GM12878 (cell line): ENCODE measurements around the gene ZSCAN20. TPM values are rescaled to one million over a fixed set of nuclear protein-coding genes. Genes with fewer than 3 reads are reported as not detected.

Experiments used
- ATAC-seq: fragments of 200-7000 bp; cut with Tn5 transposase; 3 replicates; pipeline ENCODE4 v1.9.1; 2020; ENCODE audit warnings: mild to moderate bottlenecking, moderate library complexity
- BruUV-seq: library from RNA; stranded (reverse); fragments of 400-500 nt; replicated peaks from 2 replicates; lab custom pipeline; 2021; lab: Mats Ljungman, UMichigan
- CTCF ChIA-PET: fragments of 300-600 bp; sonication (Branson Sonifier 250); formaldehyde crosslinking; extraction: SDS; loops from one replicate; lab custom pipeline; 2021; ENCODE audit warnings: inconsistent platforms; lab: Yijun Ruan, JAX
- POLR2A ChIA-PET: fragments of 350-600 bp; formaldehyde crosslinking; extraction: SDS; loops from one replicate; lab custom pipeline; 2021; ENCODE audit warnings: inconsistent platforms; lab: Charles Lee
- RAD21 ChIA-PET: fragments of 300-600 bp; sonication (Branson Sonifier 250); formaldehyde crosslinking; loops from one replicate; lab custom pipeline; 2023; ENCODE audit warnings: antibody characterized with exemption; ENCODE audit not compliant: unreplicated experiment; lab: Charles Lee
- SMC1A ChIA-PET: fragments of 300-600 bp; sonication (Branson Sonifier 250); formaldehyde crosslinking; loops from one replicate; lab custom pipeline; 2023; ENCODE audit not compliant: unreplicated experiment, uncharacterized antibody; lab: Charles Lee
- DNase-seq: peaks from one replicate; pipeline ENCODE4 v3.0.0-alpha.2; 2011; ENCODE audit warnings: low read depth, low spot score
- FAIRE-seq: peaks from 3 replicates; lab custom pipeline; 2011; peaks lifted over from hg19 to GRCh38; lab: Jason Lieb, UNC
- H2AFZ ChIP-seq: 2 replicates; pipeline ENCODE4 v1.6.0; 2011; ENCODE audit warnings: low read depth, low read length, control low read depth; ENCODE audit not compliant: control insufficient read depth
- H3K27ac ChIP-seq: 2 replicates; pipeline ENCODE4 v1.5.1; 2011; ENCODE audit warnings: control low read depth; ENCODE audit not compliant: control insufficient read depth, insufficient read depth
- H3K27me3 ChIP-seq, 2 experiments: replicated peaks in 1 of 2; 2 replicates each; pipeline versions ENCODE4 v1.6.0 to v1.6.1; 2011; ENCODE audit warnings: low read length in 1 of 2; ENCODE audit not compliant: control insufficient read depth in 2 of 2, insufficient read depth in 2 of 2
- H3K36me3 ChIP-seq, 2 experiments: 2 replicates each; pipeline ENCODE4 v1.5.1; 2011; ENCODE audit warnings: low read length in 1 of 2; ENCODE audit not compliant: control insufficient read depth in 2 of 2, insufficient read depth in 2 of 2
- H3K4me1 ChIP-seq: 2 replicates; pipeline ENCODE4 v1.6.1; 2011; ENCODE audit warnings: mild to moderate bottlenecking, low read length, moderate library complexity, mixed read lengths; ENCODE audit not compliant: control insufficient read depth, insufficient read depth
- H3K4me2 ChIP-seq: 2 replicates; pipeline ENCODE4 v1.6.0; 2011; ENCODE audit warnings: control low read depth; ENCODE audit not compliant: control insufficient read depth, insufficient read depth
- H3K4me3 ChIP-seq: fragments of 200-600 bp; sonication (generic); 2 replicates; pipeline ENCODE4 v1.5.1; 2016
- H3K79me2 ChIP-seq: 2 replicates; pipeline ENCODE4 v1.6.0; 2011; ENCODE audit warnings: low read length; ENCODE audit not compliant: control insufficient read depth, insufficient read depth
- H3K9ac ChIP-seq: 2 replicates; pipeline ENCODE4 v1.8.0; 2011; ENCODE audit warnings: low read length, control low read depth, mixed read lengths; ENCODE audit not compliant: control insufficient read depth, insufficient read depth
- H3K9me3 ChIP-seq: replicated peaks from 3 replicates; pipeline ENCODE4 v1.5.1; 2011; ENCODE audit warnings: mild to moderate bottlenecking, low read length; ENCODE audit not compliant: control insufficient read depth, insufficient read depth
- H4K20me1 ChIP-seq: 2 replicates; pipeline ENCODE4 v1.6.0; 2011; ENCODE audit not compliant: control insufficient read depth, insufficient read depth
- EP300 ChIP-seq, 2 experiments: fragments of 150-350 bp in 1 of 2; IDR thresholded peaks; 2 replicates each; pipeline ENCODE4 v1.6.1; 2011 to 2012; ENCODE audit warnings: low read depth in 2 of 2, low read length in 2 of 2, borderline replicate concordance in 1 of 2, improper control_type of control experiment in 1 of 2, inconsistent platforms in 1 of 2; ENCODE audit not compliant: control insufficient read depth in 1 of 2
- JUND ChIP-seq: IDR thresholded peaks from 2 replicates; pipeline ENCODE4 v1.6.1; 2012; ENCODE audit warnings: low read depth, mild to moderate bottlenecking, low read length, improper control_type of control experiment, moderate library complexity
- KDM1A ChIP-seq: fragments of 200-600 bp; sonication (generic); IDR thresholded peaks from 2 replicates; pipeline ENCODE4 v1.6.1; 2016; ENCODE audit warnings: borderline replicate concordance
- MYB ChIP-seq: fragments of 150-350 bp; IDR thresholded peaks from 2 replicates; pipeline ENCODE4 v1.6.1; 2014; ENCODE audit warnings: mild to moderate bottlenecking, low read depth, low read length, borderline replicate concordance
- NFYA ChIP-seq: IDR thresholded peaks from 2 replicates; pipeline ENCODE4 v1.6.1; 2011; ENCODE audit warnings: low read depth, mild to moderate bottlenecking, low read length, improper control_type of control experiment, borderline replicate concordance
- NR2C2 ChIP-seq: IDR thresholded peaks from 2 replicates; pipeline ENCODE4 v1.6.1; 2011; ENCODE audit warnings: borderline replicate concordance, low read depth; ENCODE audit not compliant: control insufficient read depth, insufficient read length
- POLR2A ChIP-seq: IDR thresholded peaks from 2 replicates; pipeline ENCODE4 v1.6.1; 2011; ENCODE audit warnings: low read depth, mild to moderate bottlenecking, low read length
- RBBP5 ChIP-seq: fragments of 200-600 bp; sonication (generic); conservative IDR thresholded peaks from 2 replicates; pipeline ENCODE4 v1.6.1; 2016
- SUZ12 ChIP-seq: fragments of 200-600 bp; sonication (generic); IDR thresholded peaks from one replicate; pipeline ENCODE4 v1.6.1; 2018; ENCODE audit warnings: antibody characterized with exemption, mild to moderate bottlenecking; ENCODE audit not compliant: unreplicated experiment
- TCF7 ChIP-seq: IDR thresholded peaks from 2 replicates; pipeline ENCODE4 v1.6.1; 2014; ENCODE audit warnings: antibody characterized with exemption, borderline replicate concordance
- ZBED1 ChIP-seq: IDR thresholded peaks from 2 replicates; pipeline ENCODE4 v1.6.1; 2016; ENCODE audit warnings: borderline replicate concordance
- WGBS: methylation state at CpG from one replicate; pipeline ENCODE4 v1.1.6; 2016; ENCODE audit warnings: low lambda C conversion rate; ENCODE audit not compliant: insufficient replicate concordance, insufficient coverage; ENCODE audit errors: missing lambda C conversion rate; 5-methylcytosine and 5-hydroxymethylcytosine counted together
- in situ Hi-C: fragments of 300-500 bp; cut with MboI; formaldehyde crosslinking; loops from 9 replicates; pipeline ENCODE4 v1.14.3; 2018; ENCODE audit warnings: mixed read lengths
- intact Hi-C: fragments of 100-400 bp; cut with micrococcal nuclease; formaldehyde crosslinking; loops from one replicate; pipeline ENCODE4 v1.14.2; 2022; ENCODE audit not compliant: unreplicated experiment
- polyA plus RNA-seq, 11 experiments: library from polyadenylated mRNA; depleted of rRNA in 4 of 11; unstranded in 6 of 11; stranded (reverse) in 5 of 11; fragments of >200 nt; fragmentation: Nextera tagmentation in 4 of 11; fragmentation: Illumina TruSeq in 1 of 11; extraction: Ambion mirVana in 4 of 11; extraction: Trizol in 1 of 11; gene quantifications; 1 replicate in 1 of 11; 2 replicates in 10 of 11; pipeline versions ENCODE4 v1.2.1 to v1.2.3, GENCODE V29; 2011 to 2016; ENCODE audit warnings: inconsistent platforms in 2 of 11, missing spikeins in 2 of 11, low read depth in 1 of 11
- total RNA-seq, 4 experiments: library from RNA; depleted of rRNA in 3 of 4; stranded (reverse); fragments of >200 nt in 3 of 4; fragmentation: Illumina TruSeq in 1 of 4; extraction: Trizol in 1 of 4; gene quantifications; 2 replicates each; pipeline versions ENCODE4 v1.2.1 to v1.2.3, GENCODE V29; 2013 to 2021
- TF ChIP-seq, protein P1 (sequence below): fragments of 450-650 bp; IDR thresholded peaks from 2 replicates; pipeline ENCODE4 v1.6.1; 2016; ENCODE audit warnings: mild to moderate bottlenecking
- TF ChIP-seq, protein P2 (sequence below): IDR thresholded peaks from 2 replicates; pipeline ENCODE4 v1.6.1; 2012; ENCODE audit warnings: low read depth, low read length, improper control_type of control experiment
- TF ChIP-seq, protein P3 (sequence below): fragments of 450-650 bp; IDR thresholded peaks from 2 replicates; pipeline ENCODE4 v1.6.1; 2017; ENCODE audit warnings: mild to moderate bottlenecking, low read depth, inconsistent platforms; ENCODE audit not compliant: poor library complexity, severe bottlenecking
- TF ChIP-seq, protein P4 (sequence below): IDR thresholded peaks from 2 replicates; pipeline ENCODE4 v1.6.1; 2012; ENCODE audit warnings: low read depth, low read length, improper control_type of control experiment
- TF ChIP-seq, protein P5 (sequence below): IDR thresholded peaks from 2 replicates; pipeline ENCODE4 v1.6.1; 2012; ENCODE audit warnings: low read depth, low read length, improper control_type of control experiment

ZSCAN20 gene
- total and polyA plus RNA-seq, 10 of the 15 experiments (the other 5 are each of a cell fraction or from before 2014, with no cell fraction given) = 0.35 to 5.1 (median 2.4) TPM

DNA sequence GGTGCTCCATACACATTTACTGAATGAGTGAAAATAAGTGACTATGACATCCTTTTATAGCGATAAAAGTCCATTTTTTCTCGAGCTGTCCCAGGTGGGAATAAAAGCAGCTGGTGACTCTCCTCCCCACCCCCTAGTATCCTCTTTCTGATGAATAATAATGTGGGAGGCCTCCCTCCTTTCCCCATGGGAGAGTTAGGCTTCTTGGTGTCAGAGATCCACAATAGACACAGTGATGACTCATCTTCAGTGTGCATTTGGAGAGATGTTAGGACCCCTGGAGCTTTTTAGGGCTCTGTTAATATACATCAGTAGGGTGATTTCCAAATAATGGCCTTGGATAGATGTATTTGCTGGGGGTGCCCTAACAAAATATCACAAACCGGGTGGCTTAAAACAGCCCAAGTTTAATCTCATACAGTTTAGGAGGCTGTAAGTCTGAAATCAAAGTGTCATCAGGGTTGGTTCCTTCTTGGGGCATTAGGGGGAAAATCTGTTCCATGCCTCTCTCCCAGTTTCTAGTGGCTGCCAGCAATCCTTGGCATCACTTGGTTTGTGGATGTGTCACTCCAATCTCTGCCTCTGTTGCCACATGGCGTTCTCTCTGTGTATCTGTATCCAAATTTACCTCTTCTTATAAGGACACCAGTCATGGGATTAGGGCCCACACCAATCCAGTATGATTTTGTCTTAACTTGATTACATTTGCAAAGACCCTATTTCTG lies 37.2 kb upstream of the ZSCAN20 start:
- H3K79me2 ChIP-seq = no peaks in the 10 kb centered on the region
- no peak for DNase-seq
- H3K4me1 ChIP-seq = no peaks in the 10 kb centered on the region
- ChIA-PET CTCF (interaction anchor here (0.5 kb wide), 1 partner anchor 710 kb away, joined by 3 read pairs; no protein-coding TSS in a partner anchor), RAD21 (no interaction called here), POLR2A (no interaction called here), SMC1A (no interaction called here)
- no peaks in the 10 kb centered on the region for H3K9me3 ChIP-seq
- no TSS peak for BruUV-seq
- no peak for ATAC-seq
- no peak overlapping the region for H2AFZ ChIP-seq
- no peak overlapping the region for H3K4me3 ChIP-seq
- H3K9ac ChIP-seq = no peak overlapping the region
- H3K27ac ChIP-seq = no peak overlapping the region
- no peak for FAIRE-seq
- no peak for TF ChIP-seq MYB
- TF ChIP-seq TCF7 = no peak
- TF ChIP-seq KDM1A = no peak
- TF ChIP-seq POLR2A = no peak
- TF ChIP-seq ZBED1 = no peak
- TF ChIP-seq, protein P1, sequence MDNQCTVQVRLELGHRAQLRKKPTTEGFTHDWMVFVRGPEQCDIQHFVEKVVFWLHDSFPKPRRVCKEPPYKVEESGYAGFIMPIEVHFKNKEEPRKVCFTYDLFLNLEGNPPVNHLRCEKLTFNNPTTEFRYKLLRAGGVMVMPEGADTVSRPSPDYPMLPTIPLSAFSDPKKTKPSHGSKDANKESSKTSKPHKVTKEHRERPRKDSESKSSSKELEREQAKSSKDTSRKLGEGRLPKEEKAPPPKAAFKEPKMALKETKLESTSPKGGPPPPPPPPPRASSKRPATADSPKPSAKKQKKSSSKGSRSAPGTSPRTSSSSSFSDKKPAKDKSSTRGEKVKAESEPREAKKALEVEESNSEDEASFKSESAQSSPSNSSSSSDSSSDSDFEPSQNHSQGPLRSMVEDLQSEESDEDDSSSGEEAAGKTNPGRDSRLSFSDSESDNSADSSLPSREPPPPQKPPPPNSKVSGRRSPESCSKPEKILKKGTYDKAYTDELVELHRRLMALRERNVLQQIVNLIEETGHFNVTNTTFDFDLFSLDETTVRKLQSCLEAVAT = no peak
- TF ChIP-seq, protein P2, sequence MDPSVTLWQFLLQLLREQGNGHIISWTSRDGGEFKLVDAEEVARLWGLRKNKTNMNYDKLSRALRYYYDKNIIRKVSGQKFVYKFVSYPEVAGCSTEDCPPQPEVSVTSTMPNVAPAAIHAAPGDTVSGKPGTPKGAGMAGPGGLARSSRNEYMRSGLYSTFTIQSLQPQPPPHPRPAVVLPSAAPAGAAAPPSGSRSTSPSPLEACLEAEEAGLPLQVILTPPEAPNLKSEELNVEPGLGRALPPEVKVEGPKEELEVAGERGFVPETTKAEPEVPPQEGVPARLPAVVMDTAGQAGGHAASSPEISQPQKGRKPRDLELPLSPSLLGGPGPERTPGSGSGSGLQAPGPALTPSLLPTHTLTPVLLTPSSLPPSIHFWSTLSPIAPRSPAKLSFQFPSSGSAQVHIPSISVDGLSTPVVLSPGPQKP = no peak
- TF ChIP-seq EP300 (IDR thresholded peaks at IDR 0.05; ENCODE audit: borderline replicate concordance in 1 of 2, control insufficient read depth in 1 of 2, low read depth in 2 of 2, low read length in 2 of 2) = no peak
- TF ChIP-seq NFYA = no peak
- TF ChIP-seq JUND = no peak
- no peak for TF ChIP-seq RBBP5
- TF ChIP-seq NR2C2 = no peak
- TF ChIP-seq, protein P3, sequence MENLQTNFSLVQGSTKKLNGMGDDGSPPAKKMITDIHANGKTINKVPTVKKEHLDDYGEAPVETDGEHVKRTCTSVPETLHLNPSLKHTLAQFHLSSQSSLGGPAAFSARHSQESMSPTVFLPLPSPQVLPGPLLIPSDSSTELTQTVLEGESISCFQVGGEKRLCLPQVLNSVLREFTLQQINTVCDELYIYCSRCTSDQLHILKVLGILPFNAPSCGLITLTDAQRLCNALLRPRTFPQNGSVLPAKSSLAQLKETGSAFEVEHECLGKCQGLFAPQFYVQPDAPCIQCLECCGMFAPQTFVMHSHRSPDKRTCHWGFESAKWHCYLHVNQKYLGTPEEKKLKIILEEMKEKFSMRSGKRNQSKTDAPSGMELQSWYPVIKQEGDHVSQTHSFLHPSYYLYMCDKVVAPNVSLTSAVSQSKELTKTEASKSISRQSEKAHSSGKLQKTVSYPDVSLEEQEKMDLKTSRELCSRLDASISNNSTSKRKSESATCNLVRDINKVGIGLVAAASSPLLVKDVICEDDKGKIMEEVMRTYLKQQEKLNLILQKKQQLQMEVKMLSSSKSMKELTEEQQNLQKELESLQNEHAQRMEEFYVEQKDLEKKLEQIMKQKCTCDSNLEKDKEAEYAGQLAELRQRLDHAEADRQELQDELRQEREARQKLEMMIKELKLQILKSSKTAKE = no peak
- TF ChIP-seq, protein P4, sequence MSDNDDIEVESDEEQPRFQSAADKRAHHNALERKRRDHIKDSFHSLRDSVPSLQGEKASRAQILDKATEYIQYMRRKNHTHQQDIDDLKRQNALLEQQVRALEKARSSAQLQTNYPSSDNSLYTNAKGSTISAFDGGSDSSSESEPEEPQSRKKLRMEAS = no peak
- TF ChIP-seq, protein P5, sequence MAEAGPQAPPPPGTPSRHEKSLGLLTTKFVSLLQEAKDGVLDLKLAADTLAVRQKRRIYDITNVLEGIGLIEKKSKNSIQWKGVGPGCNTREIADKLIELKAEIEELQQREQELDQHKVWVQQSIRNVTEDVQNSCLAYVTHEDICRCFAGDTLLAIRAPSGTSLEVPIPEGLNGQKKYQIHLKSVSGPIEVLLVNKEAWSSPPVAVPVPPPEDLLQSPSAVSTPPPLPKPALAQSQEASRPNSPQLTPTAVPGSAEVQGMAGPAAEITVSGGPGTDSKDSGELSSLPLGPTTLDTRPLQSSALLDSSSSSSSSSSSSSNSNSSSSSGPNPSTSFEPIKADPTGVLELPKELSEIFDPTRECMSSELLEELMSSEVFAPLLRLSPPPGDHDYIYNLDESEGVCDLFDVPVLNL = no peak
- TF ChIP-seq SUZ12 = no peak
- in situ Hi-C loops = no loop called here
- 28% methylated on average over 4 of the region's 4 CpGs for WGBS
- peaks cover 0 to 1% of the 10 kb centered on the region in 2 experiments; a peak in 3 of 4 replicates for H3K27me3 ChIP-seq
- no peaks in the 10 kb centered on the region for H3K36me3 ChIP-seq
- H4K20me1 ChIP-seq = no peaks in the 10 kb centered on the region; the same call in 1 of the 2 replicates
- intact Hi-C loops = no loop called here
- no peak overlapping the region for H3K4me2 ChIP-seq
